GM18520 (cell line): ENCODE results near the gene RHOBTB1.

ENCODE experiments used
- ATAC-seq: cut with Tn5 transposase; IDR thresholded peaks from one replicate; pipeline ENCODE4 v1.9.1; 2021; ENCODE audit not compliant: unreplicated experiment

Gene RHOBTB1

GRCh38 chr10:60942788-60943315, 1.1 kb downstream of the RHOBTB1 start:
- ATAC-seq, result peak; percentile 30

- ATAC-seq, result no peak
Measured at GRCh38 chr10:60942134-60942787, 1.7 kb downstream of the RHOBTB1 start.

GRCh38 chr10:60940446-60940845, 3.5 kb downstream of the RHOBTB1 start:
- no peak for ATAC-seq

GRCh38 chr10:60937784-60938654, 6.0 kb downstream of the RHOBTB1 start:
- ATAC-seq, result no peak

- ATAC-seq, result no peak
Measured at GRCh38 chr10:60937022-60937421, 7.0 kb downstream of the RHOBTB1 start.

GRCh38 chr10:60934215-60935175, 9.5 kb downstream of the RHOBTB1 start:
- no peak for ATAC-seq

- no peak for ATAC-seq
Measured at GRCh38 chr10:60932756-60933155, 11.2 kb downstream of the RHOBTB1 start.

GRCh38 chr10:60930237-60930636, 13.7 kb downstream of the RHOBTB1 start:
- ATAC-seq, result no peak

GRCh38 chr10:60921633-60922032, 22.4 kb downstream of the RHOBTB1 start:
- no peak for ATAC-seq

GRCh38 chr10:60920479-60920878, 23.5 kb downstream of the RHOBTB1 start:
- ATAC-seq, result no peak

- no peak for ATAC-seq
Measured at GRCh38 chr10:60919551-60919950, 24.4 kb downstream of the RHOBTB1 start.

GRCh38 chr10:60917331-60918280, 26.4 kb downstream of the RHOBTB1 start:
- ATAC-seq, result no peak

- ATAC-seq, result no peak
Measured at GRCh38 chr10:60916025-60916424, 28.0 kb downstream of the RHOBTB1 start.

- ATAC-seq, result no peak
Measured at GRCh38 chr10:60914690-60915141, 29.3 kb downstream of the RHOBTB1 start.

GRCh38 chr10:60913657-60914056, 30.3 kb downstream of the RHOBTB1 start:
- no peak for ATAC-seq

- ATAC-seq, result no peak
Measured at GRCh38 chr10:60913071-60913470, 30.9 kb downstream of the RHOBTB1 start.

- no peak for ATAC-seq
Measured at GRCh38 chr10:60911715-60912114, 32.3 kb downstream of the RHOBTB1 start.

GRCh38 chr10:60911216-60911615, 32.8 kb downstream of the RHOBTB1 start:
- ATAC-seq, result no peak

GRCh38 chr10:60910543-60910942, 33.4 kb downstream of the RHOBTB1 start:
- ATAC-seq, result no peak

- ATAC-seq, result no peak
Measured at GRCh38 chr10:60908896-60909295, 35.1 kb downstream of the RHOBTB1 start.
